PC-3 (cell line): ENCODE measurements around the gene ITFG2. TPM values are rescaled to one million over a fixed set of nuclear protein-coding genes. Genes with fewer than 3 reads are reported as not detected.
A peak's percentile ranks its signal among the peaks of the same experiment; 100 is the strongest.

ENCODE experiments used
- ATAC-seq: fragments of 200-7000 bp; cut with Tn5 transposase; 2 replicates; pipeline ENCODE4 v1.9.1; 2020; ENCODE audit warnings: mild to moderate bottlenecking, moderate library complexity
- BruUV-seq: library from RNA; stranded (reverse); fragments of 400-500 nt; replicated peaks from 2 replicates; lab custom pipeline; 2021; lab: Mats Ljungman, UMichigan
- CTCF ChIA-PET: fragments of 300-600 bp; sonication (Branson Sonifier 250); formaldehyde crosslinking; loops from one replicate; lab custom pipeline; 2022; ENCODE audit warnings: antibody characterized with exemption; lab: Charles Lee
- POLR2A ChIA-PET: fragments of 300-600 bp; sonication (Branson Sonifier 250); formaldehyde crosslinking; loops from one replicate; lab custom pipeline; 2022; ENCODE audit warnings: antibody characterized with exemption; ENCODE audit not compliant: unreplicated experiment; lab: Charles Lee
- DNase-seq: peaks from one replicate; pipeline ENCODE4 v3.0.0-alpha.2; 2015
- H2AFZ ChIP-seq: fragments of 300-600 bp; sonication (generic); 2 replicates; pipeline ENCODE4 v1.6.0; 2016; ENCODE audit warnings: antibody characterized with exemption, low read length
- H3F3A ChIP-seq: fragments of 300-600 bp; sonication (generic); one replicate; pipeline ENCODE4 v1.6.0; 2017; ENCODE audit warnings: antibody characterized with exemption, low read length, control low read depth, mild to moderate bottlenecking; ENCODE audit not compliant: unreplicated experiment
- H3K27ac ChIP-seq: fragments of 300-600 bp; sonication (generic); 2 replicates; pipeline ENCODE4 v1.5.1; 2016; ENCODE audit warnings: mild to moderate bottlenecking, low read length
- H3K27me3 ChIP-seq: fragments of 300-600 bp; sonication (generic); 2 replicates; pipeline ENCODE4 v1.6.1; 2016; ENCODE audit warnings: low read length, mixed read lengths
- H3K36me3 ChIP-seq: fragments of 300-600 bp; sonication (generic); 2 replicates; pipeline ENCODE4 v1.6.1; 2016; ENCODE audit warnings: low read depth, mixed run types, low read length, mixed read lengths
- H3K4me1 ChIP-seq: fragments of 300-600 bp; sonication (generic); 2 replicates; pipeline ENCODE4 v1.5.1; 2016; ENCODE audit warnings: low read length; ENCODE audit not compliant: insufficient read depth
- H3K4me2 ChIP-seq: fragments of 300-600 bp; sonication (generic); 2 replicates; pipeline ENCODE4 v1.6.0; 2016; ENCODE audit warnings: low read length
- H3K4me3 ChIP-seq: fragments of 300-600 bp; sonication (generic); 2 replicates; pipeline ENCODE4 v1.5.1; 2016; ENCODE audit warnings: mild to moderate bottlenecking, low read length, mixed read lengths
- H3K79me2 ChIP-seq: fragments of 300-600 bp; sonication (generic); 2 replicates; pipeline ENCODE4 v1.6.1; 2017; ENCODE audit warnings: low read length, mixed read lengths
- H3K9ac ChIP-seq: fragments of 300-600 bp; sonication (generic); 2 replicates; pipeline ENCODE4 v1.6.0; 2016; ENCODE audit warnings: mild to moderate bottlenecking, low read length
- H3K9me2 ChIP-seq: fragments of 300-600 bp; sonication (generic); replicated peaks from 2 replicates; pipeline ENCODE4 v1.6.1; 2016; ENCODE audit warnings: mixed run types, low read length, mixed read lengths
- H3K9me3 ChIP-seq: fragments of 300-600 bp; sonication (generic); 2 replicates; pipeline ENCODE4 v1.6.1; 2016; ENCODE audit warnings: low read length, mixed read lengths
- H4K20me1 ChIP-seq: fragments of 300-600 bp; sonication (generic); 2 replicates; pipeline ENCODE4 v1.6.1; 2016; ENCODE audit warnings: low read length, mixed read lengths
- CTCF ChIP-seq: fragments of 300-600 bp; sonication (generic); conservative IDR thresholded peaks from 2 replicates; pipeline ENCODE4 v1.5.1; 2017; ENCODE audit warnings: antibody characterized with exemption, low read depth, mild to moderate bottlenecking, low read length
- EZH2 ChIP-seq: fragments of 300-600 bp; sonication (generic); IDR thresholded peaks from one replicate; pipeline ENCODE4 v1.6.1; 2017; ENCODE audit warnings: antibody characterized with exemption, mild to moderate bottlenecking, low read length; ENCODE audit not compliant: unreplicated experiment
- EZH2phosphoT487 ChIP-seq: fragments of 300-600 bp; sonication (generic); IDR thresholded peaks from 2 replicates; pipeline ENCODE4 v1.6.1; 2018; ENCODE audit warnings: mild to moderate bottlenecking, antibody characterized with exemption, low read length, borderline replicate concordance
- intact Hi-C: fragments of 100-400 bp; cut with micrococcal nuclease; formaldehyde crosslinking; loops from 2 replicates; pipeline ENCODE4 v1.9.0; 2023
- total RNA-seq: library from RNA; depleted of rRNA; stranded (reverse); fragments of >200 nt; gene quantifications from 2 replicates; pipeline ENCODE4 v1.2.3, GENCODE V29; 2014

Gene ITFG2
- total RNA-seq, 1 experiment from 2014 or later: 12.8 TPM

DNA sequence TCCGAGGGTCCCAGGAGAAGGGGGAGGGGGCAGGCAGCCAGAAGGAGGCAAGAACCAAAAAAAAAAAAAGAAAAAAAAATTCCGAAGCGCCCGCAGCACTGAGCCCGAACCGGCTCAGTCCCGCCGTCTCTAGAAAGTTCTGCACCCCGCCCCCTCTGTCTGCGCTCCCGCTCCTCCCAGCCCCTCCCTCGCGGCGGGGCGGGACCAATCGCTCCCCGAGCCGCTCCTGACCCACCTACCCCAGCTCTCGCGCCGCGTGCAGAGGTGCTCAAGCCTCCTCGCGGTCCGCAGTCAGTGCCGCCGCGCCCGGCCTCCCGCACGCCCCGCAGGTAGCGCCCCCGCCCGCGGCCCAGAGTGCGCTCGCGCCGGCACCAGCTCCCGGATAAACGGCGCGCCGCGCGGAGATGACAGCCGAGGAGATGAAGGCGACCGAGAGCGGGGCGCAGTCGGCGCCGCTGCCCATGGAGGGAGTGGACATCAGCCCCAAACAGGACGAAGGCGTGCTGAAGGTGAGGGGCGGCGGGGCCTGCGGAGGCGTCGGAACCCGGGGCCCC, 17.7 kb upstream of the ITFG2 start, which contains the start of gene FKBP4:
TSS of gene FKBP4 (plus strand) at position 235 of the 554 bp plus-strand sequence. CDS start at position 405, 170 bp downstream.
- Histone ChIP-seq H3K4me1 (peaks cover 21% of the 10 kb centered on the region), H3K9me3 (no peaks in the 10 kb centered on the region), H3K9me2 (no peaks in the 10 kb centered on the region), H3K4me3 (peak within 1 kb of the TSS; percentile 95), H3K36me3 (peaks cover 33% of the 10 kb centered on the region), H3K4me2 (peak within 1 kb of the TSS; percentile 98), H3K27ac (no peak within 1 kb of the TSS), H3K79me2 (peaks cover 40% of the 10 kb centered on the region), H2AFZ (peak within 1 kb of the TSS; percentile 96), H3K27me3 (no peaks in the 10 kb centered on the region), H3F3A (no peaks in the 10 kb centered on the region), H3K9ac (peak within 1 kb of the TSS; percentile 62), H4K20me1 (peaks cover 29% of the 10 kb centered on the region)
- CTCF ChIA-PET: no interaction called here
- ATAC-seq (peak; percentile 87), DNase-seq (peak; percentile 84)
- TF ChIP-seq EZH2 (no peak), CTCF (no peak), EZH2phosphoT487 (no peak)
- POLR2A ChIA-PET: interaction anchor here (0.6 kb wide), 1 partner anchor 790 kb away, joined by 3 read pairs; no protein-coding TSS in a partner anchor
- intact Hi-C loops: no loop called here
- no TSS peak for BruUV-seq

DNA sequence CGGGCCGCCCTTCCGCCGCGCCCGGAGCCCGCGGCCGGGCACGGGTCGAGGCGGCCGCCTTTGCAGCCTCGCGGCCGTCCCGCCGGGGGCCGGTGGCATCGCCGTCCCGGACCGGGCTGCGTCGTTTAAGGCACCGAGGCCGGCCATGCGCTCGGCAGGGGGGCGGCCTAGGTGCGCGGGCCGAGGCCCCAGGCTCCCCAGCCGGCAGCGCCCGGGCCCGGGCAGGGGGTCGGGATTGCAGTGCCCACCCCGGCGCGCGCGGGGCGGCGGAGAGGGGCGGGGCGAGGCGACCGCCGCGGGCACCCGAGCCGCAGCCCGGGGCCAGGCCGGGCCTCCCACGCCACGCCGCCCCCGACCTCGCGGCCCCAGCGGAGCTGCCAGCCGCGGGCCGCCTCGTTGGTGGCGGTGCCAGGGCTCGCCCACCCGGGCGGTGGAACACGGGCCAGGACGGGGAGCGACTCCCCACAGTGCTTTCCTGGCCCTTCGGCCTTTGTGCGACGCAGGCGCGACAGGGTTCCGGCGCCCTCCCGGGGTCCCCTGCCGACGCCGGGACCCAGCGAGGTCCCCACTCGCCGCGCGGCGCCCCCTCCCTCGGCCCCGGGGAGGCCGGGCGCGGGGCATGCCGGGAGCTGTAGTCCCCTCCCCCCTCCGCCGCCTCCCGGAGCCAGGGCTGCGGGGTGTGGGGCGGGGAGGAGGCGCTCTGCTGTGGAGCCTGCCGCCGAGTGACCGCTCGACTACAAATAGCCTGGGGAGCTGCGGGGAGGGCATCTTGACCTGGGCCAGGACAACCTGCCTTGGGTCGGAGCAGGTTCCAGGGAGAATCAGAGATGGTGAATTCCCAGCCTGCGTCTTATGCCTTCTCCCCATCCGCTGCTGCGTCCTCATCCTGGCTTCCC, 16.9 kb upstream of the ITFG2 start:
- Histone ChIP-seq H3K4me3 (peak overlapping the region; percentile 95), H3K27ac (no peak overlapping the region), H3K36me3 (peaks cover 40% of the 10 kb centered on the region), H3K27me3 (no peaks in the 10 kb centered on the region), H3F3A (no peaks in the 10 kb centered on the region), H2AFZ (peak overlapping the region; percentile 57; the same call in 1 of the 2 replicates), H3K9me3 (no peaks in the 10 kb centered on the region), H4K20me1 (peaks cover 29% of the 10 kb centered on the region), H3K9ac (peak overlapping the region; percentile 62), H3K9me2 (no peaks in the 10 kb centered on the region), H3K79me2 (peaks cover 40% of the 10 kb centered on the region), H3K4me2 (peak overlapping the region; percentile 98), H3K4me1 (peaks cover 21% of the 10 kb centered on the region)
- ChIA-PET CTCF (no interaction called here), POLR2A (interaction anchor here (0.6 kb wide), 1 partner anchor 791 kb away, joined by 3 read pairs; no protein-coding TSS in a partner anchor)
- no TSS peak for BruUV-seq
- peak; percentile 64 for ATAC-seq
- intact Hi-C loops: loop anchor here (1.0 kb wide), 1 partner anchor 17 kb away; the partner anchor contains the start of gene ITFG2
- DNase-seq: peak; percentile 49
- TF ChIP-seq CTCF (no peak), EZH2phosphoT487 (no peak), EZH2 (no peak)
